AG09309 (cell line): ENCODE data around the gene ZYX.

Experiments used
- DNase-seq: peaks from one replicate; pipeline ENCODE4 v3.0.0-alpha.2; 2010; ENCODE audit warnings: low read depth
- H3K4me3 ChIP-seq: 2 replicates; pipeline ENCODE4 v1.5.1; 2011; ENCODE audit warnings: mild to moderate bottlenecking, low read depth, low read length, moderate library complexity; ENCODE audit not compliant: control insufficient read depth
- CTCF ChIP-seq: IDR thresholded peaks from 2 replicates; pipeline ENCODE4 v1.5.1; 2011; ENCODE audit warnings: mild to moderate bottlenecking, low read depth, low read length, inconsistent platforms; ENCODE audit not compliant: insufficient read depth, control insufficient read depth; ENCODE audit errors: missing control alignments

Gene ZYX

GRCh38 chr7:143346018-143346417 is 35.1 kb upstream of the ZYX start:
- no peak for DNase-seq
- H3K4me3 ChIP-seq: no peak overlapping the region
- no peak for TF ChIP-seq CTCF

GRCh38 chr7:143347950-143348349 is 33.2 kb upstream of the ZYX start:
- no peak for TF ChIP-seq CTCF
- no peak overlapping the region for H3K4me3 ChIP-seq
- DNase-seq: no peak

- no peak for TF ChIP-seq CTCF
- H3K4me3 ChIP-seq: no peak overlapping the region
- no peak for DNase-seq
These were observed 30.1 kb upstream of the ZYX start for GRCh38 chr7:143351060-143351459.

- no peak for DNase-seq
- TF ChIP-seq CTCF: no peak
- H3K4me3 ChIP-seq: no peak overlapping the region
These were observed 29.6 kb upstream of the ZYX start for GRCh38 chr7:143351574-143351973.

- no peak overlapping the region for H3K4me3 ChIP-seq
- TF ChIP-seq CTCF: no peak
- DNase-seq: no peak
These were observed 28.6 kb upstream of the ZYX start for GRCh38 chr7:143352531-143353002.

GRCh38 chr7:143354376-143354775 is 26.8 kb upstream of the ZYX start:
- TF ChIP-seq CTCF: no peak
- DNase-seq: no peak
- no peak overlapping the region for H3K4me3 ChIP-seq

GRCh38 chr7:143354965-143355364 is 26.2 kb upstream of the ZYX start:
- no peak overlapping the region for H3K4me3 ChIP-seq
- no peak for TF ChIP-seq CTCF
- no peak for DNase-seq
